HG03520 (cell line): ENCODE data around the gene SARS2.

ENCODE experiments used
- ATAC-seq: cut with Tn5 transposase; IDR thresholded peaks from one replicate; pipeline ENCODE4 v1.9.1; 2021; ENCODE audit warnings: mild to moderate bottlenecking, moderate library complexity; ENCODE audit not compliant: unreplicated experiment

SARS2 gene

DNA sequence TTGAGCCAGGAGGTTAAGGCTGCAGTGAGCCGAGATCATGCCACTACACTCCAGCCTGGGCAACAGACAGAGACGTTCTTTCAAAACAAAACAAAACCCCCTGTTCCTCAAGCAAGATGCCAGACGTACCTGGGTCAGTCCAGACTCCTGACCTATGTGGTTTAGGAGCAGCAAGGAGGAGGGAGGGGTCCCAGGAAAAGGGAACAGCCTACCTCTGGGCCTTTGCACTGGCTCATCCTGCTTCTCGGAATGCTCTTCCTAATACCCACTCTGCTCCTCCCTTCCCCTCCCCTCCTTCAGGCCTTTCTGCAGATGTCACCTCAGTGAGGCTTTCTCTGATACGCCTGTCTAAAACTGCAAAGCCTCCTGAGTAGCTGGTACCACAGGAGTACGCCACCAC is 62.0 kb downstream of the SARS2 start:
- no peak for ATAC-seq

DNA sequence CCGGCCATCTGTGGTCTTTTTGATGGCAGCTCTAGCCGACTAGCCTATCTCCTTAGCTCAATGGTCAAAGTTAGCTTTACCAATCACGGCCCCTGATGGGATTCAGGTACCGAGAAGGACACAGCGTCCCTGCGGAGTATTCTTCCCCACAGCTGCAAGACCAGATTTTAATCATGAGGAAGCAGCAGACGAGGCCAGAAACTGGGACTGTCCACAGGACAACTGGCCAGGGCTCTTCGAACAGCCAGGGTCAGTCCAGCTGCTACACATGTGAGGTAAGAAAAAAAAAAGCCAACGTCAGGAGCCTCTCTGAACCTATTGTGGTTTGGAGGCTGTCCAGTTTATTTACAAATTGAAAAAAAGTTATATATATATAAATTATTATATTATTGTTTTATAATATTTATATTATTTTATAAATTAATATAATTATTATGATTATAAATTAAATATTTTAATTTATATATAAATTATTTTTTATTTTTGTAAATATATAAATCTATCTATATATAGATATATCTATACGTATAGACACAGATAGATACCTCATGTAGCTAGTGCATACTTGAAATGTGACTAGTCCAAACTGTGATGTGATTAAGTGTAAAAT is 63.3 kb downstream of the SARS2 start:
- no peak for ATAC-seq
